HUES64 (cell line): ENCODE results near the gene SLC12A8.

ENCODE experiments used
- H3K27ac ChIP-seq: 2 replicates; pipeline ENCODE4 v1.7.0; 2013; ENCODE audit warnings: low read depth, low read length, inconsistent platforms
- H3K27me3 ChIP-seq: 2 replicates; pipeline ENCODE4 v1.6.1; 2013; ENCODE audit warnings: mild to moderate bottlenecking, low read length; ENCODE audit not compliant: insufficient read depth
- H3K36me3 ChIP-seq: 2 replicates; pipeline ENCODE4 v1.6.1; 2013; ENCODE audit warnings: mild to moderate bottlenecking, low read length; ENCODE audit not compliant: insufficient read depth
- H3K4me1 ChIP-seq: 2 replicates; pipeline ENCODE4 v1.6.1; 2013; ENCODE audit warnings: mild to moderate bottlenecking, low read length, moderate library complexity; ENCODE audit not compliant: insufficient read depth
- H3K4me3 ChIP-seq: 2 replicates; pipeline ENCODE4 v1.5.1; 2013; ENCODE audit warnings: mild to moderate bottlenecking, low read length, moderate library complexity
- H3K9ac ChIP-seq: 2 replicates; pipeline ENCODE4 v1.6.1; 2013; ENCODE audit warnings: mild to moderate bottlenecking, low read depth, low read length
- H3K9me3 ChIP-seq: 2 replicates; pipeline ENCODE4 v1.6.1; 2013; ENCODE audit warnings: low read depth, low read length; ENCODE audit not compliant: insufficient read depth
- WGBS: fragments of 150-250, 120-280 bp; methylation state at CpG from one replicate; pipeline ENCODE4 v1.1.7; 2013; ENCODE audit warnings: missing lambda C conversion rate; 5-methylcytosine and 5-hydroxymethylcytosine counted together

Gene SLC12A8

GRCh38 chr3:125239266-125239665 is 26.7 kb upstream of the SLC12A8 start:
- Histone ChIP-seq H3K9me3 (no peaks in the 10 kb centered on the region), H3K4me3 (no peak overlapping the region), H3K27me3 (no peaks in the 10 kb centered on the region), H3K36me3 (no peaks in the 10 kb centered on the region), H3K27ac (no peak overlapping the region), H3K9ac (no peak overlapping the region), H3K4me1 (peaks cover 5% of the 10 kb centered on the region; the same call in 1 of the 2 replicates)
- WGBS = 100% methylated on average over 2 of the region's 3 CpGs

- H3K4me3 ChIP-seq = no peak overlapping the region
- WGBS = 97% methylated on average over 2 of the region's 3 CpGs
- H3K9me3 ChIP-seq = no peaks in the 10 kb centered on the region
- peaks cover 2% of the 10 kb centered on the region for H3K36me3 ChIP-seq
- H3K4me1 ChIP-seq = peaks cover 5% of the 10 kb centered on the region; the same call in 1 of the 2 replicates
- H3K27ac ChIP-seq = no peak overlapping the region
- no peaks in the 10 kb centered on the region for H3K27me3 ChIP-seq
- H3K9ac ChIP-seq = no peak overlapping the region
Measured at GRCh38 chr3:125238759-125239158, 26.2 kb upstream of the SLC12A8 start.

- H3K27ac ChIP-seq = no peak overlapping the region
- 96% methylated on average over 6 of the region's 6 CpGs for WGBS
- peaks cover 5% of the 10 kb centered on the region; the same call in 1 of the 2 replicates for H3K4me1 ChIP-seq
- peaks cover 25% of the 10 kb centered on the region for H3K36me3 ChIP-seq
- H3K4me3 ChIP-seq = no peak overlapping the region
- no peak overlapping the region for H3K9ac ChIP-seq
- H3K9me3 ChIP-seq = no peaks in the 10 kb centered on the region
- H3K27me3 ChIP-seq = no peaks in the 10 kb centered on the region
Measured at GRCh38 chr3:125236331-125236903, 23.9 kb upstream of the SLC12A8 start.

- Histone ChIP-seq H3K9me3 (no peaks in the 10 kb centered on the region), H3K4me1 (peaks cover 5% of the 10 kb centered on the region; the same call in 1 of the 2 replicates), H3K27ac (no peak overlapping the region), H3K4me3 (no peak overlapping the region), H3K27me3 (no peaks in the 10 kb centered on the region), H3K9ac (no peak overlapping the region), H3K36me3 (peaks cover 28% of the 10 kb centered on the region)
- 71% methylated on average over 1 of the region's 1 CpG for WGBS
Measured at GRCh38 chr3:125234831-125235230, 22.3 kb upstream of the SLC12A8 start.

GRCh38 chr3:125232401-125232800 is 19.9 kb upstream of the SLC12A8 start:
- no peaks in the 10 kb centered on the region; the same call in 1 of the 2 replicates for H3K4me1 ChIP-seq
- H3K36me3 ChIP-seq = peaks cover 28% of the 10 kb centered on the region
- no peaks in the 10 kb centered on the region for H3K27me3 ChIP-seq
- no peaks in the 10 kb centered on the region for H3K9me3 ChIP-seq
- H3K9ac ChIP-seq = no peak overlapping the region
- H3K4me3 ChIP-seq = no peak overlapping the region
- WGBS = 90% methylated on average over 3 of the region's 3 CpGs
- H3K27ac ChIP-seq = no peak overlapping the region

- H3K27me3 ChIP-seq = no peaks in the 10 kb centered on the region
- H3K36me3 ChIP-seq = peaks cover 28% of the 10 kb centered on the region
- no peak overlapping the region for H3K4me3 ChIP-seq
- no peaks in the 10 kb centered on the region for H3K9me3 ChIP-seq
- H3K9ac ChIP-seq = no peak overlapping the region
- H3K4me1 ChIP-seq = no peaks in the 10 kb centered on the region; the same call in 1 of the 2 replicates
- 91% methylated on average over 3 of the region's 3 CpGs for WGBS
- H3K27ac ChIP-seq = no peak overlapping the region
Measured at GRCh38 chr3:125231895-125232294, 19.3 kb upstream of the SLC12A8 start.

- H3K9ac ChIP-seq = no peak overlapping the region
- H3K4me1 ChIP-seq = no peaks in the 10 kb centered on the region; the same call in 1 of the 2 replicates
- H3K4me3 ChIP-seq = no peak overlapping the region
- no peak overlapping the region for H3K27ac ChIP-seq
- 93% methylated on average over 1 of the region's 1 CpG for WGBS
- H3K36me3 ChIP-seq = peaks cover 28% of the 10 kb centered on the region
- no peaks in the 10 kb centered on the region for H3K9me3 ChIP-seq
- H3K27me3 ChIP-seq = no peaks in the 10 kb centered on the region
Measured at GRCh38 chr3:125229707-125230106, 17.2 kb upstream of the SLC12A8 start.

GRCh38 chr3:125229168-125229567 is 16.6 kb upstream of the SLC12A8 start:
- Histone ChIP-seq H3K36me3 (peaks cover 28% of the 10 kb centered on the region), H3K4me1 (peaks cover 3% of the 10 kb centered on the region; the same call in 1 of the 2 replicates), H3K27me3 (no peaks in the 10 kb centered on the region), H3K9ac (no peak overlapping the region), H3K27ac (no peak overlapping the region), H3K4me3 (no peak overlapping the region), H3K9me3 (no peaks in the 10 kb centered on the region)
- 87% methylated on average over 6 of the region's 7 CpGs for WGBS

- 94% methylated on average over 3 of the region's 3 CpGs for WGBS
Measured at GRCh38 chr3:125221831-125222230, 9.3 kb upstream of the SLC12A8 start.

GRCh38 chr3:125220727-125221429 is 8.3 kb upstream of the SLC12A8 start:
- 87% methylated on average over 5 of the region's 7 CpGs for WGBS
- H3K9me3 ChIP-seq = no peaks in the 10 kb centered on the region
- H3K4me3 ChIP-seq = no peak overlapping the region
- H3K27ac ChIP-seq = no peak overlapping the region
- no peaks in the 10 kb centered on the region for H3K36me3 ChIP-seq
- no peaks in the 10 kb centered on the region for H3K27me3 ChIP-seq
- H3K9ac ChIP-seq = no peak overlapping the region
- peaks cover 4% of the 10 kb centered on the region; the same call in 1 of the 2 replicates for H3K4me1 ChIP-seq

More at GRCh38 chr3:125221831-125222230, 9.3 kb upstream of the SLC12A8 start:
- no peaks in the 10 kb centered on the region for H3K9me3 ChIP-seq
- H3K4me3 ChIP-seq = no peak overlapping the region
- no peak overlapping the region for H3K9ac ChIP-seq
- no peaks in the 10 kb centered on the region for H3K27me3 ChIP-seq
- H3K27ac ChIP-seq = no peak overlapping the region
- H3K36me3 ChIP-seq = no peaks in the 10 kb centered on the region
- H3K4me1 ChIP-seq = peaks cover 4% of the 10 kb centered on the region; the same call in 1 of the 2 replicates

- no peak overlapping the region for H3K27ac ChIP-seq
- H3K36me3 ChIP-seq = no peaks in the 10 kb centered on the region
- H3K9me3 ChIP-seq = no peaks in the 10 kb centered on the region
- 94% methylated on average over 10 of the region's 10 CpGs for WGBS
- peaks cover 4% of the 10 kb centered on the region; the same call in 1 of the 2 replicates for H3K4me1 ChIP-seq
- no peak overlapping the region for H3K4me3 ChIP-seq
- no peak overlapping the region for H3K9ac ChIP-seq
- H3K27me3 ChIP-seq = no peaks in the 10 kb centered on the region
Measured at GRCh38 chr3:125220183-125220582, 7.6 kb upstream of the SLC12A8 start.
